ENCODE results near the gene CD248.
A peak's percentile ranks its signal among the peaks of the same experiment; 100 is the strongest.

CD248 gene

GRCh38 chr11:66340596-66341501 lies 24.0 kb upstream of the CD248 start:
- no peak for DNase-seq (ENCODE audit: low read depth, low spot score)

GRCh38 chr11:66339686-66340483 lies 23.0 kb upstream of the CD248 start:
- DNase-seq (ENCODE audit: low read depth, low spot score): no peak

DNA sequence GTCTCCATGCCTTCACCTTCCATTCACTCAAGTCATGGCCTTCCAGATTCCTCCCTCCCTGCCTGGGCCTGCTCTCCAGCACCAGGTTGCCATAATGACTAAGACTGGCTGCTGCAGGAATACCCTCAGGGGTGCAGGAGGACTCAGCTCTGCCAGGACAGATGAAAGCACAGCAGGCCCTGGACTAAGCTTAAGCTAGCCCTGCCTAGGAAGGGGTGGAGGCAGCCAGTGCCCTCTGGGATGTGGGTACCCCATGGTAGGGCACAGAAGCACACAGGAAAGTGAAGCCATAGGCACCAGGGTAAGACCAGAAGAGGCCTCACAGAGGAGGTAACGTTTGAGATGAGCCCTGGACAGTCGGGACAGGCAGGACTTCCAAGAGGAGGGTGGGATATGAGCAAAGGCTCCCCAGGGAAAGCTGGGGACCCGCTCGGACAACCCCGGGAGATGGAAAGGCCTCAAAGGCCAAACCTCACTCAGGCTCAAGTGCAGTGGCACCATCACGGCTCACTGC lies 22.4 kb upstream of the CD248 start:
- no peak for DNase-seq (ENCODE audit: low read depth, low spot score)

GRCh38 chr11:66338276-66339161 lies 21.7 kb upstream of the CD248 start:
- no peak for DNase-seq (ENCODE audit: low read depth, low spot score)

GRCh38 chr11:66337103-66337899 lies 20.5 kb upstream of the CD248 start:
- DNase-seq (ENCODE audit: low read depth, low spot score): no peak

DNA sequence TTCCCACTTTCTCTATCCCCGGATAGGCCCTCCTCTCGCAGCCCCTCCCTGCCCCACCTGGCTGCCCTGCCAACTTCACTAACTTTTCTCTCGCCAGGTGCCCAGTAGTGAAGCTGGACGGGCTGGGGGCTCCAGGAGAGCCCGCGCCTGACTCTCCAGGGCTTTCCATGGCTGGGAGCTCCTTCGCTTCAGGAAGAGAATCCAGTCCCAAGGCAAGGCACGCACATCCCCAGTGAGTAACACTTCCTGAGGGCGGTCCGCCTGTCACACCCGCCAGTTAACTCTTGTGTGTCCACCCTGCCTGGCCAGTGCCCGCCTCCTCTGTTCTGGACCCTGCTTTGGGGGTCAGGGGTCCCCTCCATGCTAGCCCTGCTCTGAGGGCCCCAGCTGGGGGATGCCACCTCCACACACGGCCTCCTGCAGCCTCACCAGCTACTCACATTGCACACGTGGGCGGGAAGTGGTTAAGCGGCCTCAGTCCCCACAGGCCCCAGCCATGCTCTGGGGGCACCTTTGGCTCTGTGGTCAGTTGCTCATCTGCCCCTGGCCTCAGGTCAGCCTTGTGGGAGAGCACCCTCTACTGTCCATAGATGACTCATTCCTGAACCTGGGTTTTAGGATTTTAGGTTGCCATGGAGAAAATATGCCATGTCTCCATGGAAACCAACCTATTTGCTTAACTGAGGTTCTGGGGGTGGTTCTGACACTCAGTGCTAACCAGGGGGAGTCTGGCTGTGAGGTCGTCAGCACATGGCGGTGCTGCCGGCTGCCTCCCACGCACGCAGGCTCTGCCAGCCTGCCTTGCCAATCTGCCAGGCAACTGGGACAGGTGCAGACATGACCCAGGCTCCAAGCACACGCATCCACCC lies 19.6 kb upstream of the CD248 start, which contains the start of gene RIN1:
Gene RIN1 (minus strand): TSS at position 201 of the 869 bp plus-strand sequence. CDS start 32 bp downstream, at position 169.
- DNase-seq (ENCODE audit: low read depth, low spot score): peak; percentile 97

DNA sequence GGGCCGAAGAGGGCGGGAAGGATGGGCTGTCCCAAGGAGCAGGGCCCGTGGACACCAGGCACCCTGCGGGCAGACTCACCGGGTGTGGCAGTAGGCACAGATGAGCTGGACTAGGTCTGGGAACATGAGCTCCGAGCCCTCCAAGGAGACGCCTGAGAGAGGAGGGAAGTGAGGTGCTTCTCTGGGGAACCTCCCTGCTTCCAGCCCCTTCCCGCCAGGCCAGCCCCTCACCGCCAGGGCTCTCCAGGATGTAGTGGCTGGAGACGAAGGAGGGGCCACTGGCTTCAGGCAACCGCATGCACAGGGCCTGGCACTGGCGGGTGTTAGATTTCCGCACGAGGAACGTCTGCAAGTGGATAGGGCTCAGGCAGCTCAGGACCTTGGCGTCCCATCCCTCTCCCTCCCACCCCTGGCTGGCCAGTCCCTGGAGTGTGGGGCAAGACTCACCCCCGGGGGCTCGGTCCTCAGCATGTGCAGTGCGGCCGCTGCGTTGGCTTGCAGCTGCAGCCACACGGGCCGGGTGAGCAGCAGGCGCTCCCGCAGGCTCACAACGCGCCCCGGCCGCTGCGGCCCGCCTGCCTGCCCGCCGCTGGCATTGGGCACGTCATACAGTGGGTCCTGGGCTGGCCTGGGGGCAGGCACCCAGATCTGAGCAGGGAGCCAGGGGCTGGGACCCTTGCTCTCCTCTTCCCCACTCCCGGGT lies 18.8 kb upstream of the CD248 start:
- DNase-seq (ENCODE audit: low read depth, low spot score): no peak

GRCh38 chr11:66334605-66335442 lies 18.0 kb upstream of the CD248 start:
- no peak for DNase-seq (ENCODE audit: low read depth, low spot score)

GRCh38 chr11:66333896-66334604 lies 17.2 kb upstream of the CD248 start:
- no peak for DNase-seq (ENCODE audit: low read depth, low spot score)

GRCh38 chr11:66333220-66333877 lies 16.5 kb upstream of the CD248 start:
- DNase-seq (ENCODE audit: low read depth, low spot score): no peak

DNA sequence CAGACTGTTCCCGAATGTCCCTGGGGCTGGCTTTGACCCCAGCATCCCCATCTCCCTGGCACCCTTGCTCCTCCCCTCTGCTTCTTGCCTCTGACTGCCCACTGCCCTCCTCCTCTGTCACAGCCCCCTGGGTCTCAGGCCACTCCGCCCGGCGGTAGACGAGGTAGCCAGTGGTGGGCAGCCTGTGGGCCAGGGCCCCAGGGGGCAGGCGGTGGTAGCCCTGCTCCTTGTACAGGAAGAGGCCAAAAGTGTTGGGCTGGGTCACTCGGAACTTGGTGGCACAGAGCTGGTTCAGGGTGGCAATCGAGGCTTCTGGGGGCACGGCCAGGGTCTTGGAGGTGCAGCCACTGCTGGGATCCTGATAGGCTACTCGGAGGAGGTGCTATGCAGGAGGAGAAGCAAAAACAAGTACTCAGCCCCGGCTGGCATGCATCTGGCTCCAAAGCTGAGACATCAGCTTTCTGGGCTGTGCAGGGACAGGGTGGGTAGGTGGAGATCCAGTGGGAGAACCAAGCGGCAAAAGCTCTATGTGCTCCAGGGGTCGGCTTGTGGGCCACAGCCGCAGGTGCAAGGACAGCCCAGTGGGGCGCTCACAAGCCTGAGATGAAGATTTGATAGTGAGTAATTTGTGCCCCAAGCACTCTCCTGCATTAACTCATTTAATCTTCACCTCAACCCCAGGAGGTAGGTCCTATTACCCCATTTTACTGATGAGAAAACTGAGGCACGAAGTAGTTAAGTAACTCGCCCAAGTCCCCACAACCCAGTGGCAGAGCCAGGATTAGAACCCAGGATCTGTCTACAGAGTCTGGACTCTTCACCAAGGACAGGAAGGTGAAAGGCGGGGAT lies 15.8 kb upstream of the CD248 start:
- DNase-seq (ENCODE audit: low read depth, low spot score): no peak

GRCh38 chr11:66331542-66332370 lies 14.9 kb upstream of the CD248 start:
- no peak for DNase-seq (ENCODE audit: low read depth, low spot score)

- DNase-seq (ENCODE audit: low read depth, low spot score): no peak
Measured at GRCh38 chr11:66330931-66331330, 14.1 kb upstream of the CD248 start.

DNA sequence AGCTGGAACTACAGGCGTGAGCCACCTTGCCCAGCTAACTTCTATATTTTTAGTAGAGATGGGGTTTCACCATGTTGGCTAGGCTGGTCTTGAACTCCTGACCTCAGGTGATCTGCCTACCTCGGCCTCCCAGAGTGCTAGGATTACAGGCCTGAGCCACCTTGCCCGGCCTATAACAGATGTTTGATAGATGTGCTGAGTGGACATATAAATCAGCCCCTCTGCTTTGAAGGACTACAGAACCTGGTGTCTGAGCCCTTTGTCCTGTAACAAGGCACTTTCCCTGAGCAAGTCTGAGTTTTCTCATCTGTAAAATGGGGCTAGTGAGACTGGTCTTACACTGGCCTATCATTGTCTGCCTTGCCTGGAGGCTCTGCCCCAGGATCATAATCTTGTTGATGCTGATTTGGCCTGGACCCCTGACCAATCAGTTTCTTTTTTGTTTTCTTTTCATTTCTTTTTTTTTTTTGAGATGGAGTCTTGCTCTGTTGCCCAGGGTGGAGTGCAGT lies 12.4 kb upstream of the CD248 start:
- DNase-seq (ENCODE audit: low read depth, low spot score): no peak
